Measurements from ENCODE around the gene PTPRM. TPM values are rescaled to one million over a fixed set of nuclear protein-coding genes. Genes with fewer than 3 reads are reported as not detected.

Gene PTPRM
- total and polyA plus RNA-seq, 9 donors = 45.6 to 82.0 (median 56.9) TPM

GRCh38 chr18:7757175-7757574 lies 190.1 kb downstream of the PTPRM start:
- no peaks in the 10 kb centered on the region for H3K36me3 ChIP-seq
- no peak for DNase-seq
- WGBS, 3 donors = 90 to 94% (median 94%) methylated on average over 2 of the region's 2 CpGs
- TF ChIP-seq EP300 (IDR thresholded peaks at IDR 0.05) (no peak), CTCF (IDR thresholded peaks at IDR 0.05) (no peak), POLR2A (IDR thresholded peaks at IDR 0.05) (no peak)
- H3K27me3 ChIP-seq = no peaks in the 10 kb centered on the region
- no peaks in the 10 kb centered on the region for H3K9me3 ChIP-seq
- H3K4me3 ChIP-seq = no peak overlapping the region
- peaks cover 9% of the 10 kb centered on the region for H3K4me1 ChIP-seq (ENCODE audit: insufficient read depth)
- intact Hi-C loops (cut with DNase I) = no loop called here
- H3K27ac ChIP-seq = no peak overlapping the region

GRCh38 chr18:7758764-7759163 lies 191.6 kb downstream of the PTPRM start:
- no peaks in the 10 kb centered on the region for H3K27me3 ChIP-seq
- H3K9me3 ChIP-seq = no peaks in the 10 kb centered on the region
- no peaks in the 10 kb centered on the region for H3K36me3 ChIP-seq
- intact Hi-C loops (cut with DNase I) = no loop called here
- no peak overlapping the region for H3K4me3 ChIP-seq
- 76 to 84% (median 82%) methylated on average over 2 of the region's 2 CpGs for WGBS, 3 donors
- peaks cover 9% of the 10 kb centered on the region for H3K4me1 ChIP-seq (ENCODE audit: insufficient read depth)
- H3K27ac ChIP-seq = no peak overlapping the region
- no peak for TF ChIP-seq CTCF (IDR thresholded peaks at IDR 0.05)
- TF ChIP-seq POLR2A (IDR thresholded peaks at IDR 0.05) = no peak
- no peak for TF ChIP-seq EP300 (IDR thresholded peaks at IDR 0.05)
- DNase-seq = no peak

GRCh38 chr18:7760967-7761948 lies 194.1 kb downstream of the PTPRM start:
- no peaks in the 10 kb centered on the region for H3K36me3 ChIP-seq
- no peak for DNase-seq
- no peak for TF ChIP-seq CTCF (IDR thresholded peaks at IDR 0.05)
- no peak for TF ChIP-seq EP300 (IDR thresholded peaks at IDR 0.05)
- no peak for TF ChIP-seq POLR2A (IDR thresholded peaks at IDR 0.05)
- H3K9me3 ChIP-seq = no peaks in the 10 kb centered on the region
- H3K4me3 ChIP-seq = no peak overlapping the region
- intact Hi-C loops (cut with DNase I) = no loop called here
- peaks cover 7% of the 10 kb centered on the region for H3K4me1 ChIP-seq (ENCODE audit: insufficient read depth)
- no peak overlapping the region for H3K27ac ChIP-seq
- 20 to 29% (median 24%) methylated on average over 6 of the region's 6 CpGs for WGBS, 3 donors
- H3K27me3 ChIP-seq = no peaks in the 10 kb centered on the region

GRCh38 chr18:7764405-7764804 lies 197.3 kb downstream of the PTPRM start:
- no peaks in the 10 kb centered on the region for H3K36me3 ChIP-seq
- intact Hi-C loops (cut with DNase I) = no loop called here
- no peaks in the 10 kb centered on the region for H3K27me3 ChIP-seq
- no peak overlapping the region for H3K4me3 ChIP-seq
- H3K27ac ChIP-seq = no peak overlapping the region
- TF ChIP-seq EP300 (IDR thresholded peaks at IDR 0.05) (no peak), POLR2A (IDR thresholded peaks at IDR 0.05) (no peak), CTCF (IDR thresholded peaks at IDR 0.05) (no peak)
- H3K4me1 ChIP-seq (ENCODE audit: insufficient read depth) = peaks cover 7% of the 10 kb centered on the region
- WGBS, 3 donors = 64 to 79% (median 65%) methylated on average over 2 of the region's 2 CpGs
- no peaks in the 10 kb centered on the region for H3K9me3 ChIP-seq
- DNase-seq = no peak

All from ovary (tissue), 9 donors.